K562 (cell line): ENCODE measurements around the gene IQCK.

Source experiments
- EGR1 ChIP-seq: fragments of 450-650 bp; conservative IDR thresholded peaks from 2 replicates; pipeline ENCODE4 v1.6.1; 2017; ENCODE audit warnings: mild to moderate bottlenecking
- TCFL5 ChIP-seq: fragments of 250-450 bp; sonication (Bioruptor Pico); conservative IDR thresholded peaks from 2 replicates; pipeline ENCODE4 v1.6.1; 2021; ENCODE audit warnings: mild to moderate bottlenecking, moderate library complexity, matching md5 sums
- TF ChIP-seq, protein P1 (sequence below), 3 experiments: IDR thresholded peaks in 2 of 3; conservative IDR thresholded peaks in 1 of 3; 2 replicates each; pipeline ENCODE4 v1.5.1; 2011 to 2012; ENCODE audit warnings: low read length in 3 of 3, mild to moderate bottlenecking in 3 of 3, control low read depth in 2 of 3, improper control_type of control experiment in 1 of 3, inconsistent platforms in 1 of 3, low read depth in 1 of 3, mixed read lengths in 1 of 3, moderate library complexity in 1 of 3; ENCODE audit not compliant: insufficient read depth in 2 of 3

DNA sequence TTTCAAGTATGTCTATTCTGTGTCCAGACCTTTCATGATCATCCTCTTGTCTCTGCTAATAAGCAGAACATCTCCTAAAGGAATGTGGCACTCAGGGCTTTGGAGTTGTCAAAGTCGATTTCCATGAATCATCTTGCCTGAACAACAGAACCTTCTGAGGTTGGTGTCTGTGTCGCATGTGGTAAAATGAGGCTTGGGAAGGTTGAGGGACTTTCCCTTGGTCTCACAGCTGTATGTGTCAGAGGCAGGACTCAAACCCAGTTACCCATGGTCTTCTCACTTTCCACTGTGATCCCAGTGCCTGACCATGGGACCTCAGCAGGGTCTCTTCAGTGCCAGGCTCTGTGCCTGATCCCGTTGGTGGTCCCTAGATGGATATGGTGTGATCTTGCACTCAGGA, 170.8 kb downstream of the IQCK start:
- no peak for TF ChIP-seq TCFL5 (CRISPR knock-in tag)
- TF ChIP-seq, protein P1, sequence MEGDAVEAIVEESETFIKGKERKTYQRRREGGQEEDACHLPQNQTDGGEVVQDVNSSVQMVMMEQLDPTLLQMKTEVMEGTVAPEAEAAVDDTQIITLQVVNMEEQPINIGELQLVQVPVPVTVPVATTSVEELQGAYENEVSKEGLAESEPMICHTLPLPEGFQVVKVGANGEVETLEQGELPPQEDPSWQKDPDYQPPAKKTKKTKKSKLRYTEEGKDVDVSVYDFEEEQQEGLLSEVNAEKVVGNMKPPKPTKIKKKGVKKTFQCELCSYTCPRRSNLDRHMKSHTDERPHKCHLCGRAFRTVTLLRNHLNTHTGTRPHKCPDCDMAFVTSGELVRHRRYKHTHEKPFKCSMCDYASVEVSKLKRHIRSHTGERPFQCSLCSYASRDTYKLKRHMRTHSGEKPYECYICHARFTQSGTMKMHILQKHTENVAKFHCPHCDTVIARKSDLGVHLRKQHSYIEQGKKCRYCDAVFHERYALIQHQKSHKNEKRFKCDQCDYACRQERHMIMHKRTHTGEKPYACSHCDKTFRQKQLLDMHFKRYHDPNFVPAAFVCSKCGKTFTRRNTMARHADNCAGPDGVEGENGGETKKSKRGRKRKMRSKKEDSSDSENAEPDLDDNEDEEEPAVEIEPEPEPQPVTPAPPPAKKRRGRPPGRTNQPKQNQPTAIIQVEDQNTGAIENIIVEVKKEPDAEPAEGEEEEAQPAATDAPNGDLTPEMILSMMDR (IDR thresholded peaks at IDR 0.05 in 2 of 3, conservative IDR thresholded peaks at IDR 0.05 in 1 of 3; ENCODE audit: insufficient read depth in 2 of 3, low read depth in 1 of 3, low read length in 3 of 3): no peak
- no peak for TF ChIP-seq EGR1
